Upper lobe of right lung (tissue), 1 donor: ENCODE data around the gene CROCC2. TPM values are rescaled to one million over a fixed set of nuclear protein-coding genes. Genes with fewer than 3 reads are reported as not detected.

Experiments
- ATAC-seq: fragments of 200-7000 bp; cut with Tn5 transposase; one replicate; pipeline ENCODE4 v1.9.1; 2020; ENCODE audit warnings: mild to moderate bottlenecking, moderate library complexity
- DNase-seq: peaks from one replicate; pipeline ENCODE4 v3.0.0-alpha.2; 2020
- H3K27ac ChIP-seq: fragments of 200-600 bp; one replicate; pipeline ENCODE4 v1.8.0; 2022
- H3K27me3 ChIP-seq: fragments of 200-600 bp; one replicate; pipeline ENCODE4 v1.8.0; 2022; ENCODE audit warnings: mild to moderate bottlenecking
- H3K36me3 ChIP-seq: fragments of 200-600 bp; one replicate; pipeline ENCODE4 v1.8.0; 2022
- H3K4me1 ChIP-seq: fragments of 200-600 bp; one replicate; pipeline ENCODE4 v1.8.0; 2022
- H3K4me3 ChIP-seq: fragments of 200-600 bp; one replicate; pipeline ENCODE4 v1.8.0; 2022; ENCODE audit warnings: mild to moderate bottlenecking
- H3K9me3 ChIP-seq: fragments of 200-600 bp; one replicate; pipeline ENCODE4 v1.8.0; 2022
- CTCF ChIP-seq: fragments of 200-600 bp; IDR thresholded peaks from one replicate; pipeline ENCODE4 v1.8.0; 2022; ENCODE audit warnings: antibody characterized with exemption
- intact Hi-C: fragments of 100-400 bp; cut with DNase I; formaldehyde crosslinking; loops from one replicate; pipeline ENCODE4 v1.11.0; 2022
- total RNA-seq: library from RNA; stranded (reverse); fragmentation: NEBNext Ultra II Directional; extraction: Animal tissue kit (Norgen Biotek cat#: 25700); gene quantifications from one replicate; pipeline ENCODE4 v1.2.1, GENCODE V29; 2021
- donor health status: DM: no; HTN: yes; CAD: no; lungs with severe emphysema.

CROCC2 gene
- total RNA-seq, 1 donor from 2014 or later: 0.26 TPM

- Histone ChIP-seq H3K27me3 (no peaks in the 10 kb centered on the region), H3K27ac (peak overlapping the region; percentile 78), H3K36me3 (no peaks in the 10 kb centered on the region), H3K9me3 (peaks cover 11% of the 10 kb centered on the region), H3K4me3 (no peak overlapping the region), H3K4me1 (peaks cover 25% of the 10 kb centered on the region)
- DNase-seq (no peak), ATAC-seq (peak; percentile 3)
- intact Hi-C loops: no loop called here
- no peak for TF ChIP-seq CTCF
Measured at GRCh38 chr2:241009191-241009590, 103.1 kb downstream of the CROCC2 start.

DNA sequence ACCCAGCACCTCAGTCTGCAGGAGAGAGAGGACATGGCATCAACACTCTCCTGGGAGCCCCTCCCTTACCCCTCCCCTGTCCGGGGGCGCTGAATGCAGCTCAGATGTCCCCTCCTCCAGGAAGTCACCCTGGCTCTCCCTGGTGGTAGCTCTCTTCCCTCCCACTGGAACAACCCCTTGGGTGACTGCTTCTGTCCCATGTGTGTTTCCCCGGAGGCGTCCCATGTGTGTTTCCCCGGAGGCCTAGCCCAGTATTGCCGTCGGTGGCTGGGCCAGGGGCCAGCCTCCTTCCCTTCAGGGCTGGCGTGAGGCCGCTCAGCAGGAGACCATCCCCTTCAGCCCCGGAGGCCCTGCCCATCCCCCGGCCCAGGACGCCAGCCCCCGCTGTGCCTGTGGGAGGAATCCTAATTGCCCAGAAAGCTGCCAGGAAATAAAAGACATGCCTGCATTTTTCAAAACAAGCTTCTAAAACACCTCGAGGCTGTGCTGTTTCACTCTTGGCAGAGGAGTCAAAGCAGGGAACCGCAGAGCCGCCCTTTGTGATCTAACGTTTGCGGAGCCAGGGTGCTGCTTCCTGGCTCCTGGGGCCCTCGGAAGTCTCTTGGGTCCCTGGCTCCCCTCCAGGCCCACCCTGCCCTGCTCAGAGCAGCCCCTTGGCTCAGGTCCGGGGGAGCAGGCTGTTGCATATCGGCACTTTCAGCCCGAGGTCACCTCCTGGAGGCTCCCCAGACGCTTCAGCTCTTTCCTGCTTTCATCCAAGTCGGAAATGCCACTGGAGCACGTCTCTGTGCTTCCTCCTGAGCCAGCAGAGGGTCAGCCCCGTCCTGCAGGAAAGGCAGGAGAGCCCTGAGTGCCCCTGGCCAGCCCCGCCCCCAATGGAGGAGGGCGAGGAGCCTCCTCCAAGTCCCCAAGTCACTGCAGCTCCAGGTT, 103.7 kb downstream of the CROCC2 start:
- peaks cover 25% of the 10 kb centered on the region for H3K4me1 ChIP-seq
- no peak for TF ChIP-seq CTCF
- intact Hi-C loops: no loop called here
- H3K9me3 ChIP-seq: peaks cover 6% of the 10 kb centered on the region
- H3K36me3 ChIP-seq: no peaks in the 10 kb centered on the region
- no peaks in the 10 kb centered on the region for H3K27me3 ChIP-seq
- H3K27ac ChIP-seq: peak overlapping the region; percentile 78
- DNase-seq: peak; percentile 82
- peak; percentile 76 for ATAC-seq
- peak overlapping the region; percentile 30 for H3K4me3 ChIP-seq

DNA sequence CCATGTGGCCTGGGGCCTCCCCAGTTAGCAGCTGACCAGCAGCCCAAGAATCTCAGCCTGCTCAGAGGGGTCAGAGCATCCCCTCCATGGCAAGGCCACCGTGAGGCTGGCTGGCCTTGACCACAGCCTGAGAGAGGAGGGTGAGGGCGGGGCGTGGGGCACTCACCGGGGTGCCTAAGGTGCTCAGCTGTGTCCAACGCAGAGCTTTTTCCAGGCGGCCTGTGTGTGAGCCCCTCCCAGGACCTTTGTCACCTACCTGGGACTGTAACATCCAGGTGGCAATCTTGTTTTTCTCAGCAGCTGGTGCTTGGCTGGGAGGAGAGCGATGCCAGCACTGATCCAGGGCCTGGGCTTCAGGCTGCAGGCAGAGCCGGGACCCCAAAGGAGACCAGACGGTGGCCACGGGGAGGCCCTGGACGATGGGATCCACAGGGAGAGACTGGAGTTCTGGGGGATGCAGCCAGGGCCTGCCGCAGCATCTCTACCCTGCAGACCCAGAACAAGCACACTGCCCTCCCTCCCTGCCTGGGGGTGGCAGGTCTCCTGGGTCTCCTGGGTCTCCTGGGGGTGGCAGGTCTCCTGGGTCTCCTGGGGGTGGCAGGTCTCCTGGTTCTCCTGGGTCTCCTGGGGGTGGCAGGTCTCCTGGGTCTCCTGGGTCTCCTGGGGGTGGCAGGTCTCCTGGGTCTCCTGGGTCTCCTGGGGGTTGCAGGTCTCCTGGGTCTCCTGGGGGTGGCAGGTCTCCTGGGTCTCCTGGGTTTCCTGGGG, 104.6 kb downstream of the CROCC2 start:
- Histone ChIP-seq H3K4me1 (peaks cover 25% of the 10 kb centered on the region), H3K27me3 (no peaks in the 10 kb centered on the region), H3K27ac (peak overlapping the region; percentile 78), H3K36me3 (no peaks in the 10 kb centered on the region), H3K9me3 (no peaks in the 10 kb centered on the region), H3K4me3 (no peak overlapping the region)
- TF ChIP-seq CTCF: no peak
- ATAC-seq (peak; percentile 38), DNase-seq (peak; percentile 64)
- intact Hi-C loops: no loop called here

DNA sequence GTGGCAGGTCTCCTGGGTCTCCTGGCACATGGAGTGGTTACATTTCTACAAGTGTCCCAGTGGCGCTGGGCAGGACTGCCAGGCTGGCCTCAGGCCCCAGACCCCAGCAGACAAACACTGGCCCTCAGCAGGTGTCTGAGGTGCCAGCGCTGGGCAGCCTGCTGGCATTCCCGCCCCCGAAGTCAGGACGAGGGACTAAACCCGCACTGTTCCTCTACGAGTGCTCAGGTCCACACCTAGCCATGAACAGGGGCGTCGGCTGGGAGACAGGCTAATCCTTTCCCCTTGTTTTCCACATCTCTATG, 105.1 kb downstream of the CROCC2 start:
- Histone ChIP-seq H3K27ac (no peak overlapping the region), H3K36me3 (no peaks in the 10 kb centered on the region), H3K4me3 (no peak overlapping the region), H3K9me3 (no peaks in the 10 kb centered on the region), H3K4me1 (peaks cover 25% of the 10 kb centered on the region), H3K27me3 (no peaks in the 10 kb centered on the region)
- TF ChIP-seq CTCF: no peak
- intact Hi-C loops: no loop called here
- ATAC-seq: no peak
- no peak for DNase-seq

DNA sequence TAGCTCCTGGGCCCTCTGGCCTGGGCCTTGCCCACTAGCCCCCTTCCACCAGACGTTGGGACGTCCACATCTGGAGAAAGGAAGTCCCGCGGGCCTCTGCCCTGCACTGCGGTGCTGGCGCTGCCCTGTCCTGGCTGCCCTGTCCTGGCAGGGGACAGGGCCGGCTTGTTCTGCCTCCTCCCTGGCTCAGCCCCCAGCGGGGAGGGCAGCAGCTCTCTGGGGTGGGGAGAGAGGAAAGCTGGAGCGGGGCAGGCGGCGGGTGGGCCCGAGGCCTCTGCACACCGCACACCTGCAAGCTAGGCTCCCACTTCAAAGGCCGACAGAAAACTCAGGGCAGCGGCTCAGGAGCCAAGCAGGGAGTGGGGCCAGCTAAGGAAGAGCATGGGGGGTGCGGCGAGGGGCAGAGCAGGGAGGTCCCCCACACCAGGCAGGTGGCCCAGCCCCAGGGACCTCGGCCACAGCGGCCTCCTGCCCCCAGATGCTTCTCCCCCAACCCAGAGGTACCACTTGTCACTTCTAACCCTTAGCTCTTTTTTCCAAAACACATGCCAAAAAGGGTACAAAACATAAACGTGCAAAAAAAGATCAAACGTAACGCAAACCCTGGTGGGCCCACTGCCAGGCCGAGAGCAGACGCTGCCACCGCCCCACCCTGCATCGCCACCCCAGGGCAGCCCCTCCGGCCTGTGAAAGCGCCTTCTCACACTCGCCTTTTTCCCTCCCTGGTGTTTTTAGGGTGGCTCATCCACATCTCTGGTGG, 105.8 kb downstream of the CROCC2 start:
- TF ChIP-seq CTCF: no peak
- DNase-seq (no peak), ATAC-seq (no peak)
- intact Hi-C loops: no loop called here
- Histone ChIP-seq H3K36me3 (no peaks in the 10 kb centered on the region), H3K9me3 (no peaks in the 10 kb centered on the region), H3K27me3 (no peaks in the 10 kb centered on the region), H3K27ac (no peak overlapping the region), H3K4me1 (peaks cover 25% of the 10 kb centered on the region), H3K4me3 (no peak overlapping the region)
